ENCODE measurements around the gene TYW1B.
"Not testable (repeated sequence)": the region's sequence is repeated elsewhere in the genome, so short reads cannot be mapped to it uniquely, and the experiment has no call there.

- TF ChIP-seq CTCF (conservative IDR thresholded peaks at IDR 0.05; ENCODE audit: low read depth, low read length); EZH2 (IDR thresholded peaks at IDR 0.05; ENCODE audit: borderline replicate concordance, low read depth, low read length, poor library complexity, severe bottlenecking): not testable (repeated sequence)
Measured at GRCh38 chr7:72748649-72749048, 79.4 kb downstream of the TYW1B start.
